Measurements from ENCODE around the gene ZNF749.

ZNF749 gene

GRCh38 chr19:57437931-57438330 lies 2.8 kb downstream of the ZNF749 start:
- no peak overlapping the region for H3K27ac ChIP-seq
- TF ChIP-seq ZFX (IDR thresholded peaks at IDR 0.05; ENCODE audit: borderline replicate concordance), result no peak
- no peak for TF ChIP-seq CTCF (IDR thresholded peaks at IDR 0.05)

DNA sequence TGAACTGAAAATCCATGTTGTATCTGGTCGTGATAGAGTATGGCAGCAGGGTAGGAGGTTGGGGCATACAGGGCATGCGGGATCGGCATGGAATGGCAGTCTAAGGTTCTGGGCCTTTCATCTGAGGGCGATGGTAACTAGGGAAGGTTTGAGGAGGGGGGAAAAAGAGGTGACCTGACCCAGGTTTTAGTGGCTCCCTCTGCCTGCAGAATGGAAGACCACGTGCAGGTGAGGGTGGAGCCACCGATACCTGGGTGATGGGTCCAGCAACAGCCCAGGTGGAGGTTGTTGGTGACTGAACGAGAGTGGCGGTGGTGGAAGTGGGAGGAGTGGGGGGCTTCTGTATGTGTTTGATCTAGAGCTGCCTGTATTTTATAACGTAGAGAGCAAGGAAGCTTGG lies 3.8 kb downstream of the ZNF749 start:
- TF ChIP-seq CTCF (IDR thresholded peaks at IDR 0.05) (no peak), ZFX (IDR thresholded peaks at IDR 0.05; ENCODE audit: borderline replicate concordance) (no peak)
- H3K27ac ChIP-seq, result no peak overlapping the region

- no peak for TF ChIP-seq CTCF (IDR thresholded peaks at IDR 0.05)
- no peak for TF ChIP-seq ZFX (IDR thresholded peaks at IDR 0.05; ENCODE audit: borderline replicate concordance)
- no peak overlapping the region for H3K27ac ChIP-seq
Observed at GRCh38 chr19:57441979-57442752, 7.0 kb downstream of the ZNF749 start.

DNA sequence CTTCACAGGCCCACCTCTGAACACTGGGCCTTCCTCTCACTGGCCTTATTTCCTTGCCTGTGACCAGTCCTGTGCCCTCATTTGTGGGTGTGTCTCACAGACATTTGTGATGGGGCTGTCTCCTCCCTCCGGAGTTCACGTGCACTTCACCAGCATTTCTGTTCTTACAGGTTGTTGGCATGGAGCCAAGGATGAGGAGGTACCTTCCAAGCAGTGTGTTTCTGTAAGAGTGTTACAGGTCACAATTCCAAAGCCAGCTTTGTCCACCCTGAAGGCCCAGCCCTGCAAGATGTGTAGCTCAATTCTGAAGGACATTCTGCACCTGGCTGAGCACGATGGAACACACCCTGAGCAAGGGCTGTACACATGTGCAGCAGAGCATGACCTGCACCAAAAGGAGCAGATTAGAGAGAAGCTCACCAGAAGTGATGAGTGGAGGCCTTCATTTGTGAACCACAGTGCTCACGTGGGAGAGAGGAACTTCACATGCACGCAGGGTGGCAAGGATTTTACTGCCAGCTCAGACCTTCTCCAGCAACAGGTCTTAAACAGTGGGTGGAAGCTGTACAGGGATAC lies 8.1 kb downstream of the ZNF749 start:
- no peak overlapping the region for H3K27ac ChIP-seq
- TF ChIP-seq ZFX (IDR thresholded peaks at IDR 0.05; ENCODE audit: borderline replicate concordance), result no peak

GRCh38 chr19:57452307-57452706 lies 17.2 kb downstream of the ZNF749 start:
- no peak overlapping the region for H3K27ac ChIP-seq
- TF ChIP-seq ZFX (IDR thresholded peaks at IDR 0.05; ENCODE audit: borderline replicate concordance), result no peak
- no peak for TF ChIP-seq CTCF (IDR thresholded peaks at IDR 0.05)

DNA sequence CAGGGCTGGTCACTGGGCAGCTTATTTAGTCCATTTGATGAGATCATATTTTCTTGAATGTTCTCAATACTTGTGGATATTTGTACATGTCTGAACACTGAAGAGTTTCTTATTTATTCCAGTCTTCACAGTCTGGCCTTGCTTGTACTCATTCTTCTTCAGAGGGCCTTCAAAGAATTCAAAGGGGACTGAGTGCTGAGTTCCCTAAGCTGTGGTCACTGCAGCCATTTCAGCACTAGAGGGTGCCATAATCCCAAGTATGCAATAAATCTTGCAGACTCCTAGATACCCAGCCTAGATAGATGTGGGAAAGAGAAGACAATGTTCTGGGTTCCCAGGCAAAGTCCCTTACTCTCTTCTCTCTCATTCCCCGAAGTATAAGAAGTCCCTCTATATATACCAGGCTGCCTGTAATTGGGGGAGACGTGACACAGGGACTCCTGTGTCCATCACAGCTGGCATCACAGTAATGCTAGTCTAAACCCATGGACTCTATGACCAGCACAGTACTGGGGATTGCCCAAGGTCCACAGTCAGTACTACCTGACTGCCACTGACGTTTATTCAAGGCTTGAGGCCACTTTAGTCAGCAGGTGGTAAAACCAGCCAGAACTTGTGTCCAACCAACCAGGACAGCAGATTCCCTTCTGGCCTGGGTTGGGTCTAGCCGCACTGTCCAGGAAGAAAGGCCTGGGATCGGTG lies 30.7 kb downstream of the ZNF749 start:
- no peak overlapping the region for H3K27ac ChIP-seq

GRCh38 chr19:57466489-57466888 lies 31.4 kb downstream of the ZNF749 start:
- no peak overlapping the region for H3K27ac ChIP-seq
- TF ChIP-seq CTCF (IDR thresholded peaks at IDR 0.05), result no peak

More for the DNA sequence above, 30.7 kb downstream of the ZNF749 start:
- TF ChIP-seq ZFX (IDR thresholded peaks at IDR 0.05; ENCODE audit: borderline replicate concordance), result no peak
- peak; percentile 67 for TF ChIP-seq CTCF (IDR thresholded peaks at IDR 0.05)
